Heart left ventricle (tissue), 16 donors: Measurements from ENCODE around the gene ESRRA. TPM values are rescaled to one million over a fixed set of nuclear protein-coding genes. Genes with fewer than 3 reads are reported as not detected.

Experiments
- ATAC-seq, 4 donors: fragments of 200-7000 bp; cut with Tn5 transposase; one replicate each; pipeline ENCODE4 v1.9.1; 2020 to 2022; ENCODE audit warnings: moderate library complexity in 4 of 4, mild to moderate bottlenecking in 3 of 4, moderate number of reproducible peaks in 1 of 4
- DNase-seq, 5 donors: peaks; one replicate each; pipeline ENCODE4 v3.0.0-alpha.2; 2020
- H3K27ac ChIP-seq, 12 donors: fragments of 200-600 bp; sonication (generic) in 4 of 12; one replicate each; pipeline versions ENCODE4 v1.5.0 to v1.8.0; 2016 to 2022; ENCODE audit warnings: mild to moderate bottlenecking in 2 of 12
- H3K27me3 ChIP-seq, 9 donors: fragments of 200-600 bp; sonication (generic) in 2 of 9; one replicate each; pipeline versions ENCODE4 v1.5.1 to v1.8.0; 2016 to 2022; ENCODE audit warnings: mild to moderate bottlenecking in 3 of 9
- H3K36me3 ChIP-seq, 9 donors: fragments of 200-600 bp; sonication (generic) in 2 of 9; one replicate each; pipeline versions ENCODE4 v1.5.0 to v1.8.0; 2018 to 2022; ENCODE audit warnings: mild to moderate bottlenecking in 2 of 9
- H3K4me1 ChIP-seq, 12 donors: fragments of 200-600 bp; sonication (generic) in 4 of 12; one replicate each; pipeline versions ENCODE4 v1.5.0 to v1.8.0; 2016 to 2022; ENCODE audit warnings: mild to moderate bottlenecking in 3 of 12
- H3K4me3 ChIP-seq, 12 donors: fragments of 200-600 bp; sonication (generic) in 4 of 12; one replicate each; pipeline versions ENCODE4 v1.5.0 to v1.8.0; 2017 to 2022; ENCODE audit warnings: mild to moderate bottlenecking in 9 of 12, moderate library complexity in 4 of 12
- H3K9me3 ChIP-seq, 12 donors: fragments of 200-600 bp; sonication (generic) in 4 of 12; one replicate each; pipeline versions ENCODE4 v1.5.0 to v1.8.0; 2016 to 2022; ENCODE audit warnings: mild to moderate bottlenecking in 1 of 12
- POLR2A ChIP-seq, 2 donors: fragments of 450-650 bp; IDR thresholded peaks; one replicate each; pipeline ENCODE4 v1.6.1; 2017; ENCODE audit warnings: antibody characterized with exemption in 2 of 2, mild to moderate bottlenecking in 2 of 2, moderate library complexity in 2 of 2
- WGBS, 4 donors: extraction: QIAGEN DNeasy Blood & Tissue Kit in 2 of 4; methylation state at CpG; one replicate each; pipeline versions ENCODE4 v1.1.5 to v1.1.7; 2013 to 2018; 5-methylcytosine and 5-hydroxymethylcytosine counted together
- intact Hi-C, 10 donors: fragments of 100-400 bp; cut with DNase I; formaldehyde crosslinking; loops; one replicate each; pipeline versions ENCODE4 v1.11.1 to v1.14.2; 2022
- polyA plus RNA-seq, 2 donors: library from polyadenylated mRNA; stranded (reverse); fragments of 200-250 nt; gene quantifications; one replicate each; pipeline ENCODE4 v1.2.3, GENCODE V29; 2013
- total RNA-seq, 9 donors: library from RNA; depleted of rRNA in 2 of 9; stranded (reverse); fragments of >200 nt in 2 of 9; fragmentation: NEBNext Ultra II Directional in 3 of 9; extraction: Animal tissue kit (Norgen Biotek cat#: 25700) in 3 of 9; gene quantifications; one replicate each; pipeline versions ENCODE4 v1.1.0 to v1.2.4, GENCODE V29; 2016 to 2023
- TF ChIP-seq, protein P1 (sequence below), 12 donors: fragments of 200-600 bp; sonication (generic) in 4 of 12; IDR thresholded peaks; one replicate each; pipeline versions ENCODE4 v1.5.0 to v1.8.0; 2018 to 2022; ENCODE audit warnings: antibody characterized with exemption in 12 of 12, mild to moderate bottlenecking in 5 of 12
- donor health status: ischemic (EF 13 %, LVEDD 7.1; RV severe dilation, severe dysfunction).
- donor health status: healthy with polysubstance abuse.
- donor health status: DM: no; HTN: yes; CAD: no.
- donor health status: DM: no; HTN: no; CAD: no.
- donor health status: ischemic (EF 25% LVEDD 6.9; RV normal size, moderate dysfunction).
- donor health status: ischemic (EF 25% LVEDD 5.7; RV mildly dilated, moderate dysfunction).
- donor health status: healthy.
- donor health status: DM: yes; HTN: yes; CAD: no.
- donor health status: ischemic (EF 35%, LVEDD 5.7; RV mildly dilated, moderate dysfunction).
- donor health status: nonischemic (EF 11% LVEDD 7.7; RV severe dilation, severe dysfunction).
- donor health status: DM: yes; HTN: yes; CAD: no.
- donor health status: PGD.
- donor health status: ischemic (EF 29% LVEDD 5.4; RV normal size, mild dysfunction).
- donor health status: nonischemic (EF 23%, LVEDD 6.1; RV moderate dilation, normal function).

ESRRA gene
- total and polyA plus RNA-seq, 11 donors: 94.0 to 291 (median 186) TPM

DNA sequence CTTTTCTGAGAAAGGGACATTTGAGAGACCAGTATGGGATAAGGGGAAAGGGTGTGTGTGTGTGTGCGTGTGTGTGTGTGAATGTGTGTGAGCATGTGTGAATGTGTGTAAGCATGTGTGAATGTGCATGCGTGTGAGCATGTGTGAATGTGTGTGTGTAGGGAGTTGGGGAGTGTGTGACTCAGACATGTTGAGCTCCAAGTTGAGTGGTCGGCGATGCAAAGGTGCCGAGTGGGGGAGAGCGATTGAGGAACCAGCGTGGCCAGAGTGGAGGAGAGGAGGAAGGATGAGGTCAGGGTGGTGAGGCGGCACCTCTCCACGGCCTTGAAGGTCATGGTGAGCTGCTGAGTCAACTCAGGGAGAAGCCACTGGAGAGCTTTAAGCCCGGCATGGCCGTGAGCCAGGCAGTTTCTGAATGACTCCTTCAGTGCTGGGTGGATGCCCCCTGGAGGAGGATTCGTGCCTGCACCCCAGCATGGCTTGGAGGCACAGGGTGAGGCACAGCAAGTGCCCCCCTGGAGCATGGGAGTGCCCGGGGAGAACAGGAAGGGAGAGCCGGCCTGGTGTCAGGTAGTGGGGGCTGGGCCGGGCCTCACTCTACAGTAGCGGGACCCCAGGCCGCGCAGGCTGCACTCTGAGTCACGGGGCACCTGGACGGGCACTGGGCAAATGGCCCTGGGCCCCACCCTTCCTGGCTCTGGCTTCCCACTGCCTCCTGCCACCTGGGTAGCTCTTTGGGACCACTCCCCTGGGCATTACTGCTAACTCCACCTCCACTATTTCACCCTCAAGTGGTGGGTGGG, 26.4 kb downstream of the ESRRA start:
- H3K27me3 ChIP-seq: no peaks in the 10 kb centered on the region
- peaks cover 0 to 5% (median 0%) of the 10 kb centered on the region in 12 donors for H3K9me3 ChIP-seq
- H3K27ac ChIP-seq: peak overlapping the region in 2 of 12 donors; percentile 32 to 37
- H3K36me3 ChIP-seq: no peaks in the 10 kb centered on the region
- WGBS, 4 donors: 41 to 47% (median 44%) methylated on average over 15 to 20 of the region's 20 CpGs
- no peak for TF ChIP-seq POLR2A (IDR thresholded peaks at IDR 0.05)
- TF ChIP-seq, protein P1, sequence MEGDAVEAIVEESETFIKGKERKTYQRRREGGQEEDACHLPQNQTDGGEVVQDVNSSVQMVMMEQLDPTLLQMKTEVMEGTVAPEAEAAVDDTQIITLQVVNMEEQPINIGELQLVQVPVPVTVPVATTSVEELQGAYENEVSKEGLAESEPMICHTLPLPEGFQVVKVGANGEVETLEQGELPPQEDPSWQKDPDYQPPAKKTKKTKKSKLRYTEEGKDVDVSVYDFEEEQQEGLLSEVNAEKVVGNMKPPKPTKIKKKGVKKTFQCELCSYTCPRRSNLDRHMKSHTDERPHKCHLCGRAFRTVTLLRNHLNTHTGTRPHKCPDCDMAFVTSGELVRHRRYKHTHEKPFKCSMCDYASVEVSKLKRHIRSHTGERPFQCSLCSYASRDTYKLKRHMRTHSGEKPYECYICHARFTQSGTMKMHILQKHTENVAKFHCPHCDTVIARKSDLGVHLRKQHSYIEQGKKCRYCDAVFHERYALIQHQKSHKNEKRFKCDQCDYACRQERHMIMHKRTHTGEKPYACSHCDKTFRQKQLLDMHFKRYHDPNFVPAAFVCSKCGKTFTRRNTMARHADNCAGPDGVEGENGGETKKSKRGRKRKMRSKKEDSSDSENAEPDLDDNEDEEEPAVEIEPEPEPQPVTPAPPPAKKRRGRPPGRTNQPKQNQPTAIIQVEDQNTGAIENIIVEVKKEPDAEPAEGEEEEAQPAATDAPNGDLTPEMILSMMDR (IDR thresholded peaks at IDR 0.05): peak; percentile 16 to 55 (median 34)
- H3K4me1 ChIP-seq: peaks cover 0 to 33% (median 16%) of the 10 kb centered on the region in 12 donors
- intact Hi-C loops: no loop called here
- peak overlapping the region in 1 of 12 donors; percentile 12 for H3K4me3 ChIP-seq
- peak in 3 of 4 donors; percentile 77 to 80 (median 78) for ATAC-seq
- DNase-seq: peak; percentile 61 to 88 (median 83)

DNA sequence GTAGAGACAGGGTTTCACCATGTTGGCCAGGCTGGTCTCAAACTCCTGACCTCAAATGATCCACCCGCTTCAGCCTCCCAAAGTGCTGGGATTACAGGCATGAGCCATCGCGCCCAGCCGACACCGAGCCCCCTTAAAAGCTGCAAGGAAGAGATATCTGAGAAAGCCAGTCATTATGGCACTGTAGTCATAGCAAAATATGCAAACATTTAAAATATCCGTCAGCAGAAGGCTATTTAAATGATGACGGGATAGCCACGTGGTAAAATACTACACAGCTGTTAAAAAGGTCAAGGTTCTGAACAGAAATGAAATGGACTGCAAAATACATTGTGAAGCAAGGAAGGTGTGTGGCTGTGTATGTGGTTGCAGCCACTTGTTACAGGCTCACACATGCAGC, 28.2 kb downstream of the ESRRA start:
- 90 to 93% (median 92%) methylated on average over 8 of the region's 8 CpGs for WGBS, 4 donors
- Histone ChIP-seq H3K27ac (no peak overlapping the region), H3K4me3 (no peak overlapping the region), H3K9me3 (no peaks in the 10 kb centered on the region), H3K36me3 (no peaks in the 10 kb centered on the region), H3K4me1 (peaks cover 0 to 40% (median 16%) of the 10 kb centered on the region in 12 donors), H3K27me3 (no peaks in the 10 kb centered on the region)
- no peak for DNase-seq
- no peak for TF ChIP-seq POLR2A (IDR thresholded peaks at IDR 0.05)
- TF ChIP-seq, protein P1 (IDR thresholded peaks at IDR 0.05): no peak
- no peak for ATAC-seq
- intact Hi-C loops: no loop called here

DNA sequence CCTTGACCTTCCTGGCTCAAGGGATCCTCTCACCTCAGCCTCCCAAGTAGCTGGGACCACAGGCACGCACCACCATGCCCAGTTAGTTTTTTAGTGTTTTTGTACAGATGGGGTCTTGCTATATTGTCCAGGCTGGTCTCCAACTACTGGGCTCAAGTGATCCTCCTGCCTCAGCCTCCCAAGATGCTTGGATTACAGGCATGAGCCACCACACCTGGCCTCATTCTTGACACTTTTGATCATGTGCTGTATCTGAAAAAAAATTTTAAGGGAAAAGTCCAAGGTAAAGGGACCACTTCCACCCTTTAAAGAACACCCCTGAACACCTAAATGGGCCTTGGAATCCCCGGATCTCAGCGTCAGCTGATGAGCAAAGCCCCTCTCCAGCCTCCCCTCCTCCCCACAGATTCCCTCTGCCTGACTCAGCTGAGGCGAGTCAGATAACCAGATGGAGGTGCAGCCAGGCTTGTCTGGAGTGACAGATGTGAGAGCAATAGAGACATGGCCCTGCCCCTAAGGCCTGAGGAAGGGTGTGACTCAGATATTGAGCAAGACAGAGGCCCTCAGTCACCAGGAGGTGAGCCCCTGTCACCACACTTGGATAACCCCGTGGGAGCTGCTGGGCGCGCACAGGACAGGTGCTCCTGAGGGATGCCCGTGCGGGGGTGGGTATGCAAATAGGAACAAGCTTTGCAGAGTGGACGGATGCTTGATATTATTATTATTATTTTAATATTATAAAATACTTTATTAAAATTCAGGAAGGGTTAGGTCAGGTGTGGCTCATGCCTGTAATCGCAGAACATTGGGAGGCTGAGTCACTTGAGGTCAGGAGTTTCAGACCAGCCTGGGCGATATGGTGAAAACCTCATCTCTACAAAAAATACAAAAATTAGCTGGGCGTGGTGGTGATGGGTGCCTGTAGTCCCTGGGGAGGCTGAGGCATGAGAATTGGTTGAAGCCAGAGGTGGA, 29.7 kb downstream of the ESRRA start:
- TF ChIP-seq, protein P1 (IDR thresholded peaks at IDR 0.05): no peak
- TF ChIP-seq POLR2A (IDR thresholded peaks at IDR 0.05): no peak
- no peaks in the 10 kb centered on the region for H3K36me3 ChIP-seq
- peaks cover 0 to 44% (median 6%) of the 10 kb centered on the region in 12 donors for H3K4me1 ChIP-seq
- intact Hi-C loops: no loop called here
- H3K4me3 ChIP-seq: no peak overlapping the region
- whole genome bisulfite sequencing, 4 donors: 58 to 60% (median 59%) methylated on average over 13 of the region's 13 CpGs
- ATAC-seq (peak in 3 of 4 donors; percentile 63 to 91 (median 89)), DNase-seq (peak in 2 of 5 donors; percentile 48 to 81)
- H3K27ac ChIP-seq: no peak overlapping the region
- no peaks in the 10 kb centered on the region for H3K9me3 ChIP-seq
- peaks cover 0 to under 1% (median 0%) of the 10 kb centered on the region in 9 donors for H3K27me3 ChIP-seq
